A549 (cell line): ENCODE measurements around the gene DHX30.

Experiments used
- CEBPB ChIP-seq, 2 experiments: fragments of >200 bp in 1 of 2; sonication (Bioruptor Twin) in 1 of 2; formaldehyde crosslinking in 1 of 2; IDR thresholded peaks; 2 replicates each; pipeline ENCODE4 v1.6.1; 2012 to 2016
- CTCF ChIP-seq: fragments of >200 bp; sonication (Bioruptor Twin); formaldehyde crosslinking; IDR thresholded peaks from 3 replicates; pipeline ENCODE4 v1.5.1; 2016
- EP300 ChIP-seq, 2 experiments: fragments of >200 bp; sonication (Bioruptor Twin); formaldehyde crosslinking; IDR thresholded peaks; 2 replicates in 1 of 2; 3 replicates in 1 of 2; pipeline ENCODE4 v1.6.1; 2016 to 2017
- FOSL2 ChIP-seq, 2 experiments: fragments of 450-650 bp in 1 of 2; fragments of >200 bp in 1 of 2; sonication (Bioruptor Twin) in 1 of 2; formaldehyde crosslinking; IDR thresholded peaks; 2 replicates each; pipeline versions ENCODE4 v1.5.0 to v1.6.1; 2016 to 2020; ENCODE audit warnings: mild to moderate bottlenecking in 1 of 2, moderate library complexity in 1 of 2
- JUN ChIP-seq, 2 experiments: fragments of >200 bp; sonication (Bioruptor Twin); formaldehyde crosslinking; IDR thresholded peaks; 2 replicates in 1 of 2; 3 replicates in 1 of 2; pipeline ENCODE4 v1.6.1; 2016 to 2017
- KDM5A ChIP-seq: fragments of 200-600 bp; sonication (generic); IDR thresholded peaks from 2 replicates; pipeline ENCODE4 v1.6.1; 2016; ENCODE audit warnings: antibody characterized with exemption, mild to moderate bottlenecking
- MAX ChIP-seq: IDR thresholded peaks from 2 replicates; pipeline ENCODE4 v1.6.1; 2012
- PBX3 ChIP-seq: IDR thresholded peaks from 2 replicates; pipeline ENCODE4 v1.6.1; 2012
- RARB ChIP-seq: fragments of 250-450 bp; sonication (Bioruptor Pico); IDR thresholded peaks from 2 replicates; pipeline ENCODE4 v1.8.0; 2021; ENCODE audit warnings: mild to moderate bottlenecking, moderate library complexity
- REST ChIP-seq: fragments of 200-600 bp; sonication (generic); IDR thresholded peaks from 2 replicates; pipeline ENCODE4 v1.6.1; 2016; ENCODE audit warnings: antibody characterized with exemption, mild to moderate bottlenecking, moderate library complexity
- ZNF302 ChIP-seq: fragments of 250-450 bp; sonication (Bioruptor Pico); IDR thresholded peaks from 2 replicates; pipeline ENCODE4 v1.9.0; 2021; ENCODE audit warnings: inconsistent platforms, mild to moderate bottlenecking, moderate library complexity

GRCh38 chr3:47870156-47870555 lies 67.2 kb downstream of the DHX30 start:
- no peak for TF ChIP-seq CEBPB (IDR thresholded peaks at IDR 0.05)
- TF ChIP-seq EP300 (IDR thresholded peaks at IDR 0.05), result no peak
- TF ChIP-seq MAX, result no peak
- no peak for TF ChIP-seq PBX3
- no peak for TF ChIP-seq KDM5A
- TF ChIP-seq CTCF, result no peak
- no peak for TF ChIP-seq RARB (CRISPR knock-in tag)
- no peak for TF ChIP-seq REST
- no peak for TF ChIP-seq ZNF302 (CRISPR knock-in tag)
- no peak for TF ChIP-seq JUN (IDR thresholded peaks at IDR 0.05)
- no peak for TF ChIP-seq FOSL2 (IDR thresholded peaks at IDR 0.05)
- TF ChIP-seq FOSL2 (CRISPR knock-in tag; IDR thresholded peaks at IDR 0.05), result no peak
